GM12891 (cell line): ENCODE measurements around the gene VGLL1.

Experiments
- POLR2A ChIP-seq: IDR thresholded peaks from 2 replicates; pipeline ENCODE4 v1.6.1; 2011; ENCODE audit warnings: low read depth, low read length, control low read depth
- POLR2AphosphoS5 ChIP-seq: IDR thresholded peaks from 2 replicates; pipeline ENCODE4 v1.6.1; 2011; ENCODE audit warnings: low read depth, low read length, control low read depth
- POU2F2 ChIP-seq: IDR thresholded peaks from 2 replicates; pipeline ENCODE4 v1.6.1; 2011; ENCODE audit warnings: low read depth, mild to moderate bottlenecking, control low read depth, low read length, moderate library complexity
- SPI1 ChIP-seq: IDR thresholded peaks from 2 replicates; pipeline ENCODE4 v1.6.1; 2011; ENCODE audit warnings: low read depth, low read length, control low read depth
- TAF1 ChIP-seq: IDR thresholded peaks from 2 replicates; pipeline ENCODE4 v1.6.1; 2011; ENCODE audit warnings: low read depth, low read length, control low read depth

DNA sequence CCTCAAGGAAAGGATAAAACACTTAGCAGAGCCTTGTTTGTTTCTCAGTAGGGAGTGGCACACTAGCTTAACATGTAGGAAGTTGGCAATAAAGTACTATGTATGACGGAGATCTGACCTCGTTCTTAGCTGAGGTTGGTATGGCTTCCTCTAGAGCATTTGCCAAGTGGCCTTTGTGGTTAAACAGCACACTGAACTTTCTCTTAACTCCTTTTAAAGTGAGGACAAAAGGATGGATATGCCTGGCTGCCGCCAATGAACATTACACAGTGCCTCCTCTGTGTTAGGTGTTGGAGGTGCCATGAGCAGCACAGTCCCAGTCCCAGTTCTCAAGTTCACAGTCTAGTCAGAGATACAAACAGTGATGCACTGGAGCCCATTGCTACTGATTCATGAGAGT, 54.4 kb downstream of the VGLL1 start:
- TF ChIP-seq POLR2A (no peak), POLR2AphosphoS5 (no peak), TAF1 (no peak), POU2F2 (no peak), SPI1 (no peak)
